Karpas-422 (cell line): Measurements from ENCODE around the gene ITPA. TPM values are rescaled to one million over a fixed set of nuclear protein-coding genes. Genes with fewer than 3 reads are reported as not detected.

ENCODE experiments used
- DNase-seq: peaks from one replicate; pipeline ENCODE4 v3.0.0-alpha.2; 2015
- H2AFZ ChIP-seq: fragments of 200-600 bp; sonication (generic); 2 replicates; pipeline ENCODE4 v1.6.1; 2014; ENCODE audit warnings: antibody characterized with exemption, low read length, mixed read lengths
- H3K27ac ChIP-seq: fragments of 200-600 bp; sonication (generic); 2 replicates; pipeline ENCODE4 v1.5.1; 2014; ENCODE audit warnings: mild to moderate bottlenecking, low read length, moderate library complexity
- H3K27me3 ChIP-seq: fragments of 200-600 bp; sonication (generic); 2 replicates; pipeline ENCODE4 v1.6.1; 2014; ENCODE audit warnings: low read length, mixed read lengths
- H3K36me3 ChIP-seq: fragments of 200-600 bp; sonication (generic); 2 replicates; pipeline ENCODE4 v1.6.1; 2014; ENCODE audit warnings: low read length, mixed read lengths; ENCODE audit not compliant: insufficient read depth
- H3K4me1 ChIP-seq: fragments of 200-600 bp; sonication (generic); 2 replicates; pipeline ENCODE4 v1.6.1; 2014; ENCODE audit warnings: mild to moderate bottlenecking, low read length, mixed read lengths
- H3K4me2 ChIP-seq: fragments of 200-600 bp; sonication (generic); 2 replicates; pipeline ENCODE4 v1.6.1; 2014; ENCODE audit warnings: low read length, low read depth, mild to moderate bottlenecking; ENCODE audit not compliant: poor library complexity, severe bottlenecking
- H3K4me3 ChIP-seq: fragments of 200-600 bp; sonication (generic); 2 replicates; pipeline ENCODE4 v1.5.1; 2014; ENCODE audit warnings: mild to moderate bottlenecking, antibody characterized with exemption, low read length, mixed read lengths
- H3K79me2 ChIP-seq: fragments of 200-600 bp; sonication (generic); 2 replicates; pipeline ENCODE4 v1.6.1; 2014; ENCODE audit warnings: mild to moderate bottlenecking, low read length, mixed read lengths
- H3K9ac ChIP-seq: fragments of 200-600 bp; sonication (generic); 2 replicates; pipeline ENCODE4 v1.6.0; 2014; ENCODE audit warnings: low read length
- H3K9me2 ChIP-seq: fragments of 200-600 bp; sonication (generic), shearing (Covaris generic); replicated peaks from 2 replicates; pipeline ENCODE4 v1.6.0; 2014; ENCODE audit warnings: mild to moderate bottlenecking, low read length, moderate library complexity; ENCODE audit not compliant: insufficient read depth
- H3K9me3 ChIP-seq: fragments of 300-700, 200-600 bp; sonication (generic); 2 replicates; pipeline ENCODE4 v1.6.1; 2014; ENCODE audit warnings: low read length, mixed read lengths
- H4K20me1 ChIP-seq: fragments of 200-600 bp; sonication (generic); 2 replicates; pipeline ENCODE4 v1.6.1; 2014; ENCODE audit warnings: mild to moderate bottlenecking, antibody characterized with exemption, low read length, low read depth; ENCODE audit not compliant: insufficient read depth
- total RNA-seq: library from RNA; depleted of rRNA; stranded (reverse); fragments of >200 nt; shearing (Covaris generic); gene quantifications from 2 replicates; pipeline ENCODE4 v1.2.3, GENCODE V29; 2014; ENCODE audit warnings: low replicate concordance

Gene ITPA
- total RNA-seq, 1 experiment from 2014 or later = 76.9 TPM

DNA sequence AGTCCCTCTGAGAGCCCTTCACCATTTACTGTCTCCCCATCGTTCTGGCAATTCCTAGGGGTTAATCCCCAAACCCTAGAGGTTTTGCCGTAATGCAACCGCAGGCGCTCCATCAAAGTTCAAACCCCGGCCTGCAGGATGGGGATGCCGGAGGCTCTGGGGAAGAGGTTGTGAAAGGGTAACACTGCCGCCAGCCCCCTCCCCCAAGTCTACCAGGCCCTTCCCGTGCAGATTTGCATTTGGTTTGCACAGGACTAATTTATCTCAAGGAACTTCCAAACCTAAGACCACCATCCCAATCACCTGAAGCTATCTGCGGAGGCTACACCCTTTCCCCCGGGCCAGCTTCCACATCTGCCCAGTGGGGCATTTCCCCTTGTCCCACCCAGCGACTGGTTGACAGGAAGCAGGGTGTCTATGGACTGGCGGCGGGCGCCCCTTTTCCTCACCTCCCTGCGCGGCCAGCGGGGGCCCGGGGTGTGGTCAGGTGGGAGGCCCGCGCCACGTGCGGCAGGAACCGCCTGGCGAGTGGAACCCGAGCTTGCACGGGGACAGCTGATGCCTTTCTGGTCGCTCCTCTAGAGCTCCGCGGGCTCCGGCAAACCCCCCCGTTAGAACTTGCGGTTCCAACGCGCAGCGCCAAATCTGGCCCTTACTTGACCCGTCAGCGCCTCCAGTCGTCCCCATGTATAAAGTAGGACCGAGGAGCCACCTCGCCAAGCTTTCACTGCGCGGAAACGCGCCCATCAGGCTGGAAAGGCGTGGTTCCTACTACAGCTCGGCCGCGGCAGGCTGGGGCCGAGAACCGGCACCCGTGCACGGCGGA lies 39.1 kb downstream of the ITPA start:
- Histone ChIP-seq H3K36me3 (no peaks in the 10 kb centered on the region), H3K4me1 (peaks cover 8% of the 10 kb centered on the region), H4K20me1 (no peaks in the 10 kb centered on the region), H3K9me3 (no peaks in the 10 kb centered on the region), H3K9me2 (no peaks in the 10 kb centered on the region), H3K9ac (no peak overlapping the region; the same call in 1 of the 2 replicates), H3K4me3 (peak overlapping the region; percentile 19; the same call in 1 of the 2 replicates), H3K27me3 (no peaks in the 10 kb centered on the region), H3K79me2 (no peaks in the 10 kb centered on the region), H3K27ac (no peak overlapping the region), H3K4me2 (peak overlapping the region; percentile 47), H2AFZ (no peak overlapping the region)
- DNase-seq = peak; percentile 46

- H3K9ac ChIP-seq = no peak overlapping the region; the same call in 1 of the 2 replicates
- H4K20me1 ChIP-seq = no peaks in the 10 kb centered on the region
- no peak overlapping the region for H3K27ac ChIP-seq
- no peaks in the 10 kb centered on the region for H3K79me2 ChIP-seq
- no peaks in the 10 kb centered on the region for H3K9me2 ChIP-seq
- H3K4me3 ChIP-seq = peak overlapping the region; percentile 19; the same call in 1 of the 2 replicates
- peaks cover 8% of the 10 kb centered on the region for H3K4me1 ChIP-seq
- no peaks in the 10 kb centered on the region for H3K36me3 ChIP-seq
- H3K27me3 ChIP-seq = no peaks in the 10 kb centered on the region
- no peaks in the 10 kb centered on the region for H3K9me3 ChIP-seq
- H2AFZ ChIP-seq = no peak overlapping the region
- peak overlapping the region; percentile 47 for H3K4me2 ChIP-seq
- no peak for DNase-seq
These were observed 39.7 kb downstream of the ITPA start for GRCh38 chr20:3248993-3249347.

DNA sequence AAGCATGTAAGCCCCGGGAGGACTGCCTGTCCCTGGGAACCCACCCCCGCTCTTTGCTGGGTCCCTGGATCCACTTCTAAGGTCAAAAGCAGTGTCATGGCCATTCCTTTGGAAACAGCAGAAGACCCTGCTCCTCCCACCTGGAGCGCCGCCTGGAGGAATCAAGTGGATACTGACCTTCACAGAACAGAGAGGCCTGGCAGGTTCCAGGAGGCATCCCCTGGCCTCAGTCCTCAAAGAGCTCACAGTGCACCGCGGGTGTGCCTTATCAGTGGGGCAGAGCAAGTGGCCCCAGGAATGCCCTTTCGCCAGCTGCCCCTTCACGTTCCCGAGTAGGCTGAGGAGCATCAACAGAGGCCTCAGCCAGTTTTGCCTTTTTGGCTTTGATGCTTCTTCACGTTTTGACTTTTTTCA lies 40.8 kb downstream of the ITPA start:
- Histone ChIP-seq H4K20me1 (no peaks in the 10 kb centered on the region), H3K9me3 (no peaks in the 10 kb centered on the region), H3K9me2 (no peaks in the 10 kb centered on the region), H3K4me3 (no peak overlapping the region), H3K79me2 (no peaks in the 10 kb centered on the region), H3K27me3 (no peaks in the 10 kb centered on the region), H3K27ac (no peak overlapping the region), H3K36me3 (no peaks in the 10 kb centered on the region), H3K4me1 (peaks cover 8% of the 10 kb centered on the region), H3K9ac (no peak overlapping the region), H3K4me2 (no peak overlapping the region), H2AFZ (no peak overlapping the region)
- DNase-seq = peak; percentile 68

GRCh38 chr20:3251806-3252205 lies 42.5 kb downstream of the ITPA start:
- Histone ChIP-seq H3K4me2 (no peak overlapping the region), H4K20me1 (no peaks in the 10 kb centered on the region), H3K4me3 (no peak overlapping the region), H3K27ac (no peak overlapping the region), H3K36me3 (no peaks in the 10 kb centered on the region), H3K9me3 (no peaks in the 10 kb centered on the region), H3K79me2 (no peaks in the 10 kb centered on the region), H3K27me3 (no peaks in the 10 kb centered on the region), H3K9ac (no peak overlapping the region), H2AFZ (no peak overlapping the region), H3K9me2 (no peaks in the 10 kb centered on the region), H3K4me1 (peaks cover 8% of the 10 kb centered on the region)
- DNase-seq = no peak

DNA sequence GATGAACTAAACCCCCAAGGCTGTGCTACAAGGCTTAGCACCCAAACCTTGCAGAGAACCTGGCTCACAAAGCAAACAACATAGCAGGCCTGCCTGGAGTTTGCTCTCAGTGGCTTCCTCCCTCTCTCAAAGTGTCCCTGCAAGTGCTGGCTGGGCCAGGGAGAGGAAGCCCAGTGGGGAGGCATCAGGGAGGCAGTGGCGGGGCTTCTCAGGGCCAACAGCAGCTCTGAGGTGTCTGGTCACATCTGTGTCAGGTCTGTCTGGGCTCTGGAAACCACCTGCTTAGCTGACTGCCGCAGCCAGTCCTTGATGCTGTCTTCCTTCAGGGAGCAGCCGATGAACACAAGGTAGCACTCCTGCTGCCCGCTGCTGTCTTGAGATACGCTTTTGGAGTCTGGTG lies 46.4 kb downstream of the ITPA start:
- Histone ChIP-seq H3K9ac (no peak overlapping the region), H3K9me2 (no peaks in the 10 kb centered on the region), H3K4me2 (no peak overlapping the region), H3K79me2 (no peaks in the 10 kb centered on the region), H3K36me3 (no peaks in the 10 kb centered on the region), H3K9me3 (no peaks in the 10 kb centered on the region), H4K20me1 (no peaks in the 10 kb centered on the region), H3K27ac (no peak overlapping the region), H2AFZ (no peak overlapping the region), H3K4me1 (no peaks in the 10 kb centered on the region), H3K4me3 (no peak overlapping the region), H3K27me3 (no peaks in the 10 kb centered on the region)
- DNase-seq = no peak

- Histone ChIP-seq H3K27me3 (no peaks in the 10 kb centered on the region), H3K9me2 (no peaks in the 10 kb centered on the region), H3K4me1 (no peaks in the 10 kb centered on the region), H3K36me3 (no peaks in the 10 kb centered on the region), H3K4me3 (no peak overlapping the region), H3K4me2 (no peak overlapping the region), H4K20me1 (no peaks in the 10 kb centered on the region), H3K79me2 (no peaks in the 10 kb centered on the region), H3K27ac (no peak overlapping the region), H3K9ac (no peak overlapping the region), H2AFZ (no peak overlapping the region), H3K9me3 (no peaks in the 10 kb centered on the region)
- no peak for DNase-seq
These were observed 49.1 kb downstream of the ITPA start for GRCh38 chr20:3258429-3258828.

DNA sequence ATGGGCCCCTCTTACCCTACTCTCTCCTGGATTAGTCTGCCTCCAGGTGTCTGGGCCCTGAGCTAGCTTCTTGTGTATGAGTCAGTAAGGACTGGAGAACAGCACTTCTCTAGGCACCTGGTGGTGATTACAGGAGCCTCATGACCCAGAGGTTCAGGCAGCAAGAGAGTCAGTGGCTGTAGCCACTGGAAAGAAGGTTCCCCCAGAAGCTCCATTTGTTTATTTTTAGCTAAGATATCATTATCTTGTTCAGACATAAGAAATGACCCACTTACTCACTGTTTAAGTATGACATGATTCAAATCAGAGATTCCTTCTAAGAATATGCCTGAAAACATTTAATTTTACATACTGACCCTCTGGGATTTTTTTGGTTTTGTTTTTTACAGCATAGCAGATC lies 53.3 kb downstream of the ITPA start:
- Histone ChIP-seq H4K20me1 (no peaks in the 10 kb centered on the region), H2AFZ (no peak overlapping the region), H3K4me2 (no peak overlapping the region), H3K9me3 (no peaks in the 10 kb centered on the region), H3K4me3 (no peak overlapping the region), H3K9ac (no peak overlapping the region), H3K79me2 (no peaks in the 10 kb centered on the region), H3K36me3 (no peaks in the 10 kb centered on the region), H3K27me3 (no peaks in the 10 kb centered on the region), H3K9me2 (no peaks in the 10 kb centered on the region), H3K27ac (no peak overlapping the region), H3K4me1 (no peaks in the 10 kb centered on the region)
- no peak for DNase-seq

DNA sequence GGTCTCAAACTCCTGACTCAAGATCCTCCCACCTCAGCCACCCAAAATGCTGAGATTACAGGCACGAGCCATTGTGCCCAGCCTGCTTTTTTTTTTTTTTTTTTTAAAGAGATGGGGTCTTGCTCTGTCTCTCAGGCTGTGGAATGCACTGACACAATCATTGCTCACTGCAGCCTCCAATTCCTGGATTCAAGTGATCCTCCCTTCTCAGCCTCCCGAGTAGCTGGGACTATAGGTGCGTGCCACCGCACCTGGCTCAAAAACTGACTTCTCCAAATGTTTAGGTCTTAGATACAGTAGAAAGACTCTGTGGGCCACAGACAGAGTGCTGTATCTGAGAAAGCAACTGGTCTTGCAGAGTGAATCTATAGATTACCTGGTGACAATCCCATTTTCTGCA lies 60.8 kb downstream of the ITPA start:
- no peak overlapping the region for H3K4me3 ChIP-seq
- H3K36me3 ChIP-seq = no peaks in the 10 kb centered on the region
- H3K27ac ChIP-seq = no peak overlapping the region
- no peaks in the 10 kb centered on the region for H3K9me2 ChIP-seq
- H3K9me3 ChIP-seq = no peaks in the 10 kb centered on the region
- H3K4me2 ChIP-seq = no peak overlapping the region
- DNase-seq = no peak
- no peaks in the 10 kb centered on the region for H3K79me2 ChIP-seq
- H3K27me3 ChIP-seq = no peaks in the 10 kb centered on the region
- H3K4me1 ChIP-seq = no peaks in the 10 kb centered on the region
- no peak overlapping the region for H2AFZ ChIP-seq
- H4K20me1 ChIP-seq = no peaks in the 10 kb centered on the region
- no peak overlapping the region for H3K9ac ChIP-seq
